DND-41 (cell line): ENCODE data around the gene CLSTN3.

Experiments
- ATAC-seq: fragments of 200-7000 bp; cut with Tn5 transposase; 3 replicates; pipeline ENCODE4 v1.9.1; 2021; ENCODE audit warnings: low read depth; ENCODE audit not compliant: insufficient read depth
- DNase-seq: peaks from one replicate; pipeline ENCODE4 v3.0.0-alpha.2; 2020
- H2AFZ ChIP-seq: 2 replicates; pipeline ENCODE4 v1.6.0; 2012; ENCODE audit warnings: low read depth, low read length
- H3K27ac ChIP-seq: 2 replicates; pipeline ENCODE4 v1.5.1; 2012; ENCODE audit warnings: low read length, inconsistent platforms
- H3K27me3 ChIP-seq: fragments of 200-600 bp; sonication (generic); 2 replicates; pipeline ENCODE4 v1.6.0; 2012; ENCODE audit warnings: low read length, mild to moderate bottlenecking, inconsistent platforms; ENCODE audit not compliant: insufficient read depth, poor library complexity
- H3K36me3 ChIP-seq: 2 replicates; pipeline ENCODE4 v1.5.1; 2012; ENCODE audit warnings: low read length, inconsistent platforms; ENCODE audit not compliant: insufficient read depth
- H3K4me1 ChIP-seq: 2 replicates; pipeline ENCODE4 v1.5.1; 2012; ENCODE audit warnings: mild to moderate bottlenecking, low read length; ENCODE audit not compliant: insufficient read depth
- H3K4me2 ChIP-seq: 2 replicates; pipeline ENCODE4 v1.6.0; 2012; ENCODE audit warnings: mild to moderate bottlenecking, moderate library complexity, low read length, inconsistent platforms; ENCODE audit not compliant: insufficient read depth
- H3K4me3 ChIP-seq, 2 experiments: fragments of 200-600 bp in 1 of 2; shearing (Covaris generic) in 1 of 2; 2 replicates each; pipeline ENCODE4 v1.5.1; 2012 to 2016; ENCODE audit warnings: inconsistent platforms in 2 of 2, low read length in 2 of 2, mild to moderate bottlenecking in 2 of 2, low read depth in 1 of 2, moderate library complexity in 1 of 2
- H3K79me2 ChIP-seq: 2 replicates; pipeline ENCODE4 v1.6.0; 2012; ENCODE audit warnings: low read length, inconsistent platforms; ENCODE audit not compliant: insufficient read depth
- H3K9ac ChIP-seq: 2 replicates; pipeline ENCODE4 v1.6.0; 2012; ENCODE audit warnings: low read depth, mild to moderate bottlenecking, inconsistent platforms, low read length, moderate library complexity
- H3K9me3 ChIP-seq: 2 replicates; pipeline ENCODE4 v1.5.1; 2012; ENCODE audit warnings: low read length, moderate library complexity, mild to moderate bottlenecking, inconsistent platforms; ENCODE audit not compliant: insufficient read depth, severe bottlenecking
- H4K20me1 ChIP-seq: 2 replicates; pipeline ENCODE4 v1.6.0; 2012; ENCODE audit warnings: low read length; ENCODE audit not compliant: insufficient read depth
- CTCF ChIP-seq: IDR thresholded peaks from 2 replicates; pipeline ENCODE4 v1.5.1; 2012; ENCODE audit warnings: borderline replicate concordance, low read length, moderate library complexity, mild to moderate bottlenecking; ENCODE audit not compliant: poor library complexity, severe bottlenecking; ENCODE audit errors: extremely low read depth
- EZH2 ChIP-seq: IDR thresholded peaks from 3 replicates; pipeline ENCODE4 v1.6.1; 2012; ENCODE audit warnings: borderline replicate concordance, low read depth, mild to moderate bottlenecking, moderate library complexity, low read length, inconsistent platforms; ENCODE audit not compliant: severe bottlenecking

CLSTN3 gene

GRCh38 chr12:7146906-7147305, 16.7 kb downstream of the CLSTN3 start:
- Histone ChIP-seq H3K79me2 (no peaks in the 10 kb centered on the region), H3K9me3 (no peaks in the 10 kb centered on the region), H3K4me2 (no peak overlapping the region), H3K27me3 (no peaks in the 10 kb centered on the region), H3K4me3 (no peak overlapping the region), H4K20me1 (no peaks in the 10 kb centered on the region), H3K4me1 (no peaks in the 10 kb centered on the region), H3K36me3 (peaks cover 57% of the 10 kb centered on the region), H3K27ac (no peak overlapping the region), H2AFZ (no peak overlapping the region), H3K9ac (no peak overlapping the region)
- no peak for ATAC-seq
- TF ChIP-seq CTCF: no peak
- no peak for TF ChIP-seq EZH2
- DNase-seq: no peak

GRCh38 chr12:7150356-7150755, 20.2 kb downstream of the CLSTN3 start:
- ATAC-seq (no peak), DNase-seq (no peak)
- Histone ChIP-seq H3K4me3 (no peak overlapping the region), H3K27me3 (no peaks in the 10 kb centered on the region), H3K4me1 (no peaks in the 10 kb centered on the region), H3K9me3 (no peaks in the 10 kb centered on the region), H4K20me1 (no peaks in the 10 kb centered on the region), H3K9ac (no peak overlapping the region), H3K4me2 (no peak overlapping the region), H3K79me2 (no peaks in the 10 kb centered on the region), H3K36me3 (peaks cover 48% of the 10 kb centered on the region), H3K27ac (no peak overlapping the region), H2AFZ (no peak overlapping the region)
- no peak for TF ChIP-seq EZH2
- TF ChIP-seq CTCF: no peak

GRCh38 chr12:7150841-7151240, 20.7 kb downstream of the CLSTN3 start:
- no peaks in the 10 kb centered on the region for H3K79me2 ChIP-seq
- H3K4me1 ChIP-seq: no peaks in the 10 kb centered on the region
- no peak overlapping the region for H3K9ac ChIP-seq
- peaks cover 50% of the 10 kb centered on the region for H3K36me3 ChIP-seq
- DNase-seq (no peak), ATAC-seq (no peak)
- no peak overlapping the region for H2AFZ ChIP-seq
- H3K4me3 ChIP-seq: no peak overlapping the region
- H3K4me2 ChIP-seq: no peak overlapping the region
- H3K27me3 ChIP-seq: no peaks in the 10 kb centered on the region
- no peaks in the 10 kb centered on the region for H3K9me3 ChIP-seq
- no peak for TF ChIP-seq CTCF
- no peak for TF ChIP-seq EZH2
- H4K20me1 ChIP-seq: no peaks in the 10 kb centered on the region
- H3K27ac ChIP-seq: no peak overlapping the region

GRCh38 chr12:7151532-7151931, 21.4 kb downstream of the CLSTN3 start:
- H3K4me2 ChIP-seq: no peak overlapping the region
- no peaks in the 10 kb centered on the region for H3K9me3 ChIP-seq
- H4K20me1 ChIP-seq: no peaks in the 10 kb centered on the region
- H3K4me1 ChIP-seq: no peaks in the 10 kb centered on the region
- H3K4me3 ChIP-seq: no peak overlapping the region
- no peaks in the 10 kb centered on the region for H3K27me3 ChIP-seq
- H3K27ac ChIP-seq: no peak overlapping the region
- TF ChIP-seq CTCF (no peak), EZH2 (no peak)
- peaks cover 45% of the 10 kb centered on the region for H3K36me3 ChIP-seq
- DNase-seq: no peak
- H2AFZ ChIP-seq: no peak overlapping the region
- H3K9ac ChIP-seq: no peak overlapping the region
- H3K79me2 ChIP-seq: no peaks in the 10 kb centered on the region
- ATAC-seq: no peak
